ENCODE measurements around the gene LRCH2. TPM values are rescaled to one million over a fixed set of nuclear protein-coding genes. Genes with fewer than 3 reads are reported as not detected.
A peak's percentile ranks its signal among the peaks of the same experiment; 100 is the strongest.

Gene LRCH2
- total RNA-seq, 1 donor from 2014 or later = 16.9 TPM

GRCh38 chrX:115174548-115174947 lies 59.3 kb downstream of the LRCH2 start:
- peaks cover 16% of the 10 kb centered on the region for H3K9me3 Mint-ChIP-seq (ENCODE audit: low read depth)
- no peak for DNase-seq (ENCODE audit: low spot score, unreplicated experiment)
- H3K27ac Mint-ChIP-seq = no peak overlapping the region
- no peaks in the 10 kb centered on the region for H3K27me3 Mint-ChIP-seq
- TF ChIP-seq CTCF (IDR thresholded peaks at IDR 0.05; ENCODE audit: unreplicated experiment) = no peak
- H3K4me3 Mint-ChIP-seq (ENCODE audit: low read depth) = no peak overlapping the region
- H3K36me3 Mint-ChIP-seq (ENCODE audit: insufficient read depth) = peaks cover 42% of the 10 kb centered on the region
- H3K4me1 Mint-ChIP-seq (ENCODE audit: low read depth) = no peaks in the 10 kb centered on the region

- Mint-ChIP-seq H3K27ac (no peak overlapping the region), H3K36me3 (ENCODE audit: insufficient read depth) (peaks cover 37% of the 10 kb centered on the region), H3K27me3 (no peaks in the 10 kb centered on the region), H3K4me3 (ENCODE audit: low read depth) (no peak overlapping the region), H3K9me3 (ENCODE audit: low read depth) (peaks cover 16% of the 10 kb centered on the region), H3K4me1 (ENCODE audit: low read depth) (no peaks in the 10 kb centered on the region)
- TF ChIP-seq CTCF (IDR thresholded peaks at IDR 0.05; ENCODE audit: unreplicated experiment) = no peak
- no peak for DNase-seq (ENCODE audit: low spot score, unreplicated experiment)
These were observed 60.7 kb downstream of the LRCH2 start for GRCh38 chrX:115173181-115173580.

GRCh38 chrX:115147220-115147619 lies 86.7 kb downstream of the LRCH2 start:
- no peak overlapping the region for H3K4me3 Mint-ChIP-seq (ENCODE audit: low read depth)

GRCh38 chrX:115142057-115142456 lies 91.8 kb downstream of the LRCH2 start:
- TF ChIP-seq CTCF (IDR thresholded peaks at IDR 0.05; ENCODE audit: unreplicated experiment) = no peak
- no peak for DNase-seq (ENCODE audit: low spot score, unreplicated experiment)
- H3K4me1 Mint-ChIP-seq (ENCODE audit: low read depth) = no peaks in the 10 kb centered on the region
- H3K27me3 Mint-ChIP-seq = no peaks in the 10 kb centered on the region
- no peak overlapping the region for H3K4me3 Mint-ChIP-seq (ENCODE audit: low read depth)
- peaks cover 16% of the 10 kb centered on the region for H3K9me3 Mint-ChIP-seq (ENCODE audit: low read depth)
- peak overlapping the region; percentile 2 for H3K27ac Mint-ChIP-seq
- peaks cover 47% of the 10 kb centered on the region for H3K36me3 Mint-ChIP-seq (ENCODE audit: insufficient read depth)

More at GRCh38 chrX:115147220-115147619, 86.7 kb downstream of the LRCH2 start:
- peaks cover 3% of the 10 kb centered on the region for H3K4me1 Mint-ChIP-seq (ENCODE audit: low read depth)
- no peak for DNase-seq (ENCODE audit: low spot score, unreplicated experiment)
- H3K36me3 Mint-ChIP-seq (ENCODE audit: insufficient read depth) = peaks cover 29% of the 10 kb centered on the region
- TF ChIP-seq CTCF (IDR thresholded peaks at IDR 0.05; ENCODE audit: unreplicated experiment) = peak; percentile 63
- H3K27me3 Mint-ChIP-seq = no peaks in the 10 kb centered on the region
- H3K9me3 Mint-ChIP-seq (ENCODE audit: low read depth) = peaks cover 16% of the 10 kb centered on the region
- no peak overlapping the region for H3K27ac Mint-ChIP-seq

- peaks cover under 1% of the 10 kb centered on the region for H3K9me3 Mint-ChIP-seq (ENCODE audit: low read depth)
- no peak overlapping the region for H3K4me3 Mint-ChIP-seq (ENCODE audit: low read depth)
- H3K27me3 Mint-ChIP-seq = no peaks in the 10 kb centered on the region
- no peak for DNase-seq (ENCODE audit: low spot score, unreplicated experiment)
- no peak overlapping the region for H3K27ac Mint-ChIP-seq
- peaks cover 29% of the 10 kb centered on the region for H3K36me3 Mint-ChIP-seq (ENCODE audit: insufficient read depth)
- TF ChIP-seq CTCF (IDR thresholded peaks at IDR 0.05; ENCODE audit: unreplicated experiment) = no peak
- no peaks in the 10 kb centered on the region for H3K4me1 Mint-ChIP-seq (ENCODE audit: low read depth)
These were observed 95.9 kb downstream of the LRCH2 start for GRCh38 chrX:115138040-115138439.

All from progenitor cell of endocrine pancreas (in vitro differentiated cells).